NB4 (cell line): Measurements from ENCODE around the gene OBSL1.

ENCODE experiments used
- DNase-seq: peaks from one replicate; pipeline ENCODE4 v3.0.0; 2010; ENCODE audit warnings: low read depth
- H3K4me3 ChIP-seq: one replicate; pipeline ENCODE4 v1.5.1; 2011; ENCODE audit warnings: mild to moderate bottlenecking, low read depth, low read length, moderate library complexity
- MYC ChIP-seq: IDR thresholded peaks from 2 replicates; pipeline ENCODE4 v1.6.1; 2011; ENCODE audit warnings: low read depth, low read length
- POLR2A ChIP-seq: IDR thresholded peaks from 2 replicates; pipeline ENCODE4 v1.6.1; 2011; ENCODE audit warnings: mild to moderate bottlenecking; ENCODE audit not compliant: insufficient read length; ENCODE audit errors: extremely low read depth
- TF ChIP-seq, protein P1 (sequence below): IDR thresholded peaks from 2 replicates; pipeline ENCODE4 v1.6.1; 2011; ENCODE audit warnings: low read depth, low read length
- TF ChIP-seq, protein P2 (sequence below): IDR thresholded peaks from one replicate; pipeline ENCODE4 v1.5.1; 2012; ENCODE audit warnings: low read depth, low read length

OBSL1 gene

DNA sequence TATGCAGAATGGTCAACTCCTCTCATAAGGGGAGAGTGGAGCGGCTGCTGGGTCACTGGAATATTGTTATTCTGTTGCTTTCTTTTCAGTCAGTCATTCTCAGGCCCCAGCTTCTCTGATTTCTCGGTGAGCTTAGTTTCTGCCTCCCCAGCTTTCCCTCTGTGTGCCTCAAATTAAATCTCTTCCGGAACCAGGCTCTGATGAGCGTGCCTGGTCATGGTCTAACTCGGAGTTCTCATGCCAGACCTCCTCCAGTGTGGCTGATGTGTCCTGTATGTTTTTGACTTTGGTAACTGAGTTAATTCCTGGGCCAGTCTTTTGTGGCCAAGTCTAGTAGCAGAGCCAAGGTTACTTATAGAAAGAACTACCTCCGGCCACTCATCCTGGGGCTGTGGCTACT lies 21.4 kb upstream of the OBSL1 start:
- no peak for DNase-seq
- no peak overlapping the region for H3K4me3 ChIP-seq
- no peak for TF ChIP-seq MYC
- no peak for TF ChIP-seq POLR2A
- TF ChIP-seq, protein P1, sequence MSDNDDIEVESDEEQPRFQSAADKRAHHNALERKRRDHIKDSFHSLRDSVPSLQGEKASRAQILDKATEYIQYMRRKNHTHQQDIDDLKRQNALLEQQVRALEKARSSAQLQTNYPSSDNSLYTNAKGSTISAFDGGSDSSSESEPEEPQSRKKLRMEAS: no peak
- TF ChIP-seq, protein P2, sequence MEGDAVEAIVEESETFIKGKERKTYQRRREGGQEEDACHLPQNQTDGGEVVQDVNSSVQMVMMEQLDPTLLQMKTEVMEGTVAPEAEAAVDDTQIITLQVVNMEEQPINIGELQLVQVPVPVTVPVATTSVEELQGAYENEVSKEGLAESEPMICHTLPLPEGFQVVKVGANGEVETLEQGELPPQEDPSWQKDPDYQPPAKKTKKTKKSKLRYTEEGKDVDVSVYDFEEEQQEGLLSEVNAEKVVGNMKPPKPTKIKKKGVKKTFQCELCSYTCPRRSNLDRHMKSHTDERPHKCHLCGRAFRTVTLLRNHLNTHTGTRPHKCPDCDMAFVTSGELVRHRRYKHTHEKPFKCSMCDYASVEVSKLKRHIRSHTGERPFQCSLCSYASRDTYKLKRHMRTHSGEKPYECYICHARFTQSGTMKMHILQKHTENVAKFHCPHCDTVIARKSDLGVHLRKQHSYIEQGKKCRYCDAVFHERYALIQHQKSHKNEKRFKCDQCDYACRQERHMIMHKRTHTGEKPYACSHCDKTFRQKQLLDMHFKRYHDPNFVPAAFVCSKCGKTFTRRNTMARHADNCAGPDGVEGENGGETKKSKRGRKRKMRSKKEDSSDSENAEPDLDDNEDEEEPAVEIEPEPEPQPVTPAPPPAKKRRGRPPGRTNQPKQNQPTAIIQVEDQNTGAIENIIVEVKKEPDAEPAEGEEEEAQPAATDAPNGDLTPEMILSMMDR: no peak

DNA sequence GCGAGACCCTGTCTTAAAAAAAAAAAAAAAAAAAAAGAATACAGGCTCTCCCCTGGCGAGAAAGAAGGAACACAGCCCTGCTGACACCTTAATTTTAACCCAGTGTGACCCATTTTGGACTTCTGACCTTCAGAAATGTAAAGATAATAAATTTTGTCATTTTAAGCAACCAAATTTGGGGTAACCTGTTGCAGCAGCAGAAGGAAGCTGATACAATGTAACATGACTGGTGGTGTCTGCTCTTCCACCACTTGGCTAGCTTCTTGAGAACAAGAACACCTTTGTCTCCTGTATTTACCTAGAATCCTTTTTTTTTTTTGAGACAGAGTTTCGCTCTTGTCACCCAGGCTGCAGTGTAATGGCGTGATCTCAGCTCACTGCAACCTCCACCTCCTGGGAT lies 19.8 kb upstream of the OBSL1 start:
- no peak for DNase-seq
- no peak overlapping the region for H3K4me3 ChIP-seq
- TF ChIP-seq POLR2A (no peak), MYC (no peak)
- TF ChIP-seq, protein P1: no peak
- TF ChIP-seq, protein P2: no peak

DNA sequence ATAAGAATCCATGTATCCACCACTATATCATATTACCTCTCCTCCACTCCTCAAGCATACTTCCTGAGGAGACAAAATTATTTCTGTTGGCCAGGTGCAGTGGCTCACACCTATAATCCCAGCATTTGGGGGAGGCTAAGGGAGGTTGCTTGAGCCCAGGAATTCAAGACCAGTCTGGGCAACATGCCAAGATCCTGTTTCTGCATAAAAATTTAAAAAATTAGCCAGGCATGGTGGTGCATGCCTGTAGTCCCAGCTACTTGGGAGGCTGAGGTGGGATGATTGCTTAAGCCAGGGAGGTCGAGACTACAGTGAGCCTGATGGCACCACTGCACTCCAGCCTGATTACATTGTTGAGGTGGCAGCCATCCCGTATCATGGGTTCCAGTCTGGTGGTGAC lies 10.0 kb upstream of the OBSL1 start:
- no peak overlapping the region for H3K4me3 ChIP-seq
- TF ChIP-seq, protein P2: no peak
- no peak for TF ChIP-seq POLR2A
- TF ChIP-seq MYC: no peak
- TF ChIP-seq, protein P1: no peak
- no peak for DNase-seq

DNA sequence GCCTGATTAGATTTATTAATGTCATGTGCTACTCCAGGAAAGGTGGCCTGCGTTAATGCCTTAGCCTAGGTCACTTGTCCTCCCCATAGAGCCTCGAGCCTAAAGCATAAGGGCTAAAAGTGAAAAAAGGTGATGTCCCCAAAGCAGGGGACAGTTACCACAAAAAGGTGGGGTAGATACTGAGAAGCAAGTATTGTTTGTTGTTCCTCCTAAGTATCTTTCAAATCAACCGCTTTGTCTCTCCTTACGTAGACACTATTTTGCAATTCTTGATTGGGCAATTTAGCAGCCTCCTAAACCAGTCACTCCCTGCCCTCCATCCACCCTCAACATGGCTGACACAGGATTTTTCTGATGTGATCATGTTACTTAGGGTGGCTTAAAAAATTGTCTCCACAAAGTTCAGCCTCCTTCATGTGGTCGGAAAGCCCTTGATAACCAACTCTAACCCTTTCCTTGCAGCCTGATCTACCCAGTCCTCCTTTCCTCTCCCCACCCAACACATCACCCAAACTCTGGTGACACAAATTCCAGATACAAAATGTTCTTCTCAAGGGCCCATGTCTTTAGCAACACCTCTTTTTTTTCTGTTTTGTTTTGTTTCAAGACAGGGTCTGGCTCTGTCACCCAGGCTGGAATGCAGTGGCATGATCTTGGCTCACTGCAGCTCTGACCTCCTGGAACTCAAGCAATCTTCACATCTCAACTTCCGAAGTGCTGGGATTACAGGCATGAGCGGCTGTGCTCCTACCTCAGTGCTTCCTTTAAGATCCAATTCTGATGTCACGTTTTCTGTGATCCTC lies 7.7 kb upstream of the OBSL1 start:
- TF ChIP-seq MYC: 0 out of 2 replicates have a peak, but pooled peaks have one; percentile 36
- no peak for TF ChIP-seq POLR2A
- TF ChIP-seq, protein P1: peak; percentile 36
- TF ChIP-seq, protein P2: no peak
- no peak overlapping the region for H3K4me3 ChIP-seq
- DNase-seq: peak; percentile 89

DNA sequence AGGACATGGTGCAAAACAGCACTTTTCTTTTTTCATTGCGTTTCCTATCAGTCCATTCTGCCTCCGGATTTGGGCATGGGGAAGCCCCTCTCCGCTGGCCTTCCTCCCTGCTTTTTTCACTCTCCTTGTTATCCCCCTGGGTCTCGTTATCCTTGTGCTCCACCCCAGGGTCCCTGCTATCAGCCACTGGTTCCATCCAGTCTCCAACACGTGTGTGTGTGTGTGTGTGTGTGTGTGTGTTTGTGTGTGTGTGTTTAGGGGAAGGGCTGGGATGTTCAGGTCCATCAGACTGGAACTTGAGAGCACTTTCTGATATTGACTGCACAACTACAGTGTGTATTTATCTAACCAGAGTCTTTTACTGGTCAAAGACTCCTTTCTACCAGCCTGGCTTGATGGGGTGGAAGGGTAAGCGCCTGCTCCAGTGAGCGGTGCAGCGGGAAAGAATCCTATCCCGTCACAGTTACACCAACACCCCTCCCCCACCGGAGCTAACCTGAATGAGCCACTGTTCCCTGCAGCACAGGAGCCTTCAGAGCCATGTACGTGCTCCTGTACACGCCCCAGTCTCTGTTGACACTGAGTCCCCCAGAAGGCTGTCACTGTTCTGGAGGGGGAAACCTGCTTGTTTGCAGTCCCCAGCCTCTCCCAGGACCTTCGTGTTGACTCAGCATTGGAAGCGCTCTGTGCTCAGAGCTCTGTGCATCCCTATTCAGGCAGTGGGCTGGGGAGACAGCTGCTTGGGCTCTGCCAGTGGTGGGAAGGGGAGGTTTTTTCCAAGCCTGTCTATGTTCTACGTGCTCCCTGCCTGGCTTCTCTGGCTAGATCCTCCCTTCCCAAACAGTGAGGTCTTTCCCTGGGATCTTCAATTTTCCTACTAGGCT lies 5.4 kb upstream of the OBSL1 start:
- TF ChIP-seq, protein P1: no peak
- TF ChIP-seq POLR2A: no peak
- TF ChIP-seq MYC: no peak
- TF ChIP-seq, protein P2: no peak
- DNase-seq: no peak
- no peak overlapping the region for H3K4me3 ChIP-seq
